ENCODE data around the gene PIEZO1. TPM values are rescaled to one million over a fixed set of nuclear protein-coding genes. Genes with fewer than 3 reads are reported as not detected.
A peak's percentile ranks its signal among the peaks of the same experiment; 100 is the strongest.

The PIEZO1 gene
- total and polyA plus RNA-seq, 2 donors (not counting 1 experiment from before 2014, with no cell fraction given) = 108 to 331 TPM

DNA sequence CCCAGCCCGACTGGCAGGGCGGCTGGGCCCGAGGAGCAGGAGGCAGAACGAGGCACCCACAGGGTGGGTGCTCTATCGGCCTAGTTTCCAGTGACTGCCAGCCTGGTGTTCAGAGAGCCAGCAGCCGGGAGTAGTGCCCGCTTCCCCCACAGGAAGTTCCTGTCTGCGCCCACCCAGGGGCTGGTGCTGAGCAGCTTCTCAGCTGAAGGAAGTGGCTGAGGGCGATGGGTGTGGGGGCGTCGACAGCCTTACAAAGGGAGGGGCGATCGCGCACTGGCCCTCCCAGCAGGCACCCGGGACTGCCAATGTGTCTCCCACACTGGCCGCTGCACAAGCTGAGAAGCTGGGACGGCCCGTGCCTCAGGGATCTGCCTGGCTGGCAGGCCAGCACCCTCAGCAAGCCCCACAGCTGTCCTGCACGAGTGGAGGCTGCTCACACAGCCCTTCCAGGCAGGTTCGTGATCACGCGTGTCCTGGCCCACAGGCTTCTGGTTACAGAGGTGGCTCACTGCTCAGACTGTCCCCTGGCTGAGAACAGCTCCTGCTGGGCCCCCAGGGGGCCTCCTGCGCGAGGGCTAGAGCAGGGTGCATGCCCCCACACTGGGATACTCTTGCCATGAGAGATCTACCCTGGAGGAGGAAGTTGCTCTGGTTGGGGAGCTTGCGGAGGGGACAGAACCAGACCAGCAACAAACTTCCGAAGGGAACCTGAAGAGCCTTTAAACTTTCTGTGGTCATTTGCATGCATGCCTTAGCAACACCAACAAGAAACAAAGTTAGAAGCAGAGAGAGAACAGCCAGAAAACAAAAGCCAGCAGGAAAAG, 81.3 kb downstream of the PIEZO1 start:
- Histone ChIP-seq H3K9ac (ENCODE audit: low read length) (peak overlapping the region; percentile 64), H4K20me1 (ENCODE audit: control insufficient read depth, insufficient read depth, low read length, poor library complexity, severe bottlenecking) (peaks cover 8% of the 10 kb centered on the region), H3K27me3 (replicated peaks in 1 of 4; ENCODE audit: control extremely low read depth in 1 of 4, control insufficient read depth in 3 of 4, insufficient read depth in 4 of 4, low read length in 3 of 4) (no peaks in the 10 kb centered on the region), H3K36me3 (replicated peaks in 1 of 2; ENCODE audit: control extremely low read depth in 1 of 2, control insufficient read depth in 1 of 2, extremely low read depth in 1 of 2, insufficient read depth in 2 of 2, low read length in 1 of 2) (peaks cover 0 to 16% of the 10 kb centered on the region in 2 experiments), H3K9me3 (ENCODE audit: control extremely low read depth in 1 of 3, control insufficient read depth in 2 of 3, insufficient read depth in 1 of 3, low read length in 2 of 3) (no peaks in the 10 kb centered on the region), H3K4me1 (ENCODE audit: control insufficient read depth in 2 of 2, insufficient read depth in 2 of 2, low read length in 2 of 2) (peaks cover 65 to 80% of the 10 kb centered on the region in 2 donors), H2AFZ (ENCODE audit: insufficient read depth, low read depth, low read length, poor library complexity, severe bottlenecking) (peak overlapping the region; percentile 43), H3K4me3 (ENCODE audit: control extremely low read depth in 1 of 5, extremely low read depth in 1 of 5, insufficient read depth in 1 of 5, low read depth in 2 of 5, low read length in 4 of 5) (peak overlapping the region; percentile 25 to 71 (median 48)), H3K27ac (ENCODE audit: low read length in 2 of 2) (peak overlapping the region; percentile 84 to 91), H3K79me2 (ENCODE audit: control insufficient read depth, insufficient read depth, low read length) (peaks cover 70% of the 10 kb centered on the region), H3K4me2 (replicated peaks; ENCODE audit: low read depth, low read length, poor library complexity, severe bottlenecking) (peak overlapping the region; percentile 98)
- no peak for TF ChIP-seq CTCF (IDR thresholded peaks at IDR 0.05)
- no peak for TF ChIP-seq EZH2 (IDR thresholded peaks at IDR 0.05; ENCODE audit: borderline replicate concordance, insufficient read depth, low read depth, low read length, poor library complexity, severe bottlenecking)
- Mint-ChIP-seq H3K4me1 (peaks cover 69% of the 10 kb centered on the region), H3K4me3 (peak overlapping the region; percentile 84), H3K27me3 (no peaks in the 10 kb centered on the region), H3K9me3 (ENCODE audit: insufficient read depth) (no peaks in the 10 kb centered on the region), H3K27ac (peak overlapping the region; percentile 92)
- ChIA-PET POLR2A (interaction anchor here (0.6 to 1.5 kb wide), 6 partner anchors 21 to 134 kb away, joined by 3 to 8 read pairs (median 4); partner anchors contain the start of gene ZC3H18), CTCF (interaction anchor here (1.0 to 2.0 kb wide), 5 partner anchors 19 to 78 kb away, joined by 4 to 12 read pairs (median 6); partner anchors contain the start of gene CYBA)
- intact Hi-C loops (cut with micrococcal nuclease) = no loop called here
- ATAC-seq (ENCODE audit: low read depth) = peak; percentile 15
- peak; percentile 65 for DNase-seq
- WGBS (ENCODE audit: insufficient coverage) = 2% methylated on average over 24 of the region's 26 CpGs

Measured in B cell (primary cell).